HG02798 (cell line): ENCODE data around the gene ATXN1.
"Not testable (repeated sequence)": the region's sequence is repeated elsewhere in the genome, so short reads cannot be mapped to it uniquely, and the experiment has no call there.

ENCODE experiments used
- ATAC-seq: cut with Tn5 transposase; IDR thresholded peaks from one replicate; pipeline ENCODE4 v1.9.1; 2021; ENCODE audit warnings: mild to moderate bottlenecking; ENCODE audit not compliant: unreplicated experiment, poor library complexity

Gene ATXN1

GRCh38 chr6:16412171-16412570, 349.1 kb downstream of the ATXN1 start:
- no peak for ATAC-seq

GRCh38 chr6:16409531-16410441, 351.5 kb downstream of the ATXN1 start:
- ATAC-seq, result peak; percentile 49

DNA sequence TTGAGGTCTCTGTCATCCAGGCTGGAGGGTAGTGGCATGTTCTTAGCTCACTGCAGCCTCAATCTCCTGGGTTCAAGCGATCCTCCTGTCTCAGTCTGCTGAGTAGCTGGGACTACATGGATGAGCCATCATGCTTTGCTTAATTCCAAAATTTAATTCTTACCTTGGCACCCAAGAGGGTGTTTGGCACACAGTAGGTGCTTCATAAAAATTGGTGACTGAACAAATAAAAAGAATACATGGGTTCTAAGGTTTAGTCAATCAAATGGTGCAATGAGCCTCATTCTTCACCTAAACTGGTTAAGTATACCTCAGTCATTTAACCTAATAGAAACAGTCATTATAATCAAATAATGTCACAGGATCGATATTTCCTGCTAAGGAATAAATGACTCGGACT, 352.5 kb downstream of the ATXN1 start:
- no peak for ATAC-seq

GRCh38 chr6:16406966-16407365, 354.3 kb downstream of the ATXN1 start:
- ATAC-seq, result no peak

- ATAC-seq, result not testable (repeated sequence)
Observed at GRCh38 chr6:16406538-16406937, 354.7 kb downstream of the ATXN1 start.

GRCh38 chr6:16405375-16405774, 355.9 kb downstream of the ATXN1 start:
- ATAC-seq, result no peak

DNA sequence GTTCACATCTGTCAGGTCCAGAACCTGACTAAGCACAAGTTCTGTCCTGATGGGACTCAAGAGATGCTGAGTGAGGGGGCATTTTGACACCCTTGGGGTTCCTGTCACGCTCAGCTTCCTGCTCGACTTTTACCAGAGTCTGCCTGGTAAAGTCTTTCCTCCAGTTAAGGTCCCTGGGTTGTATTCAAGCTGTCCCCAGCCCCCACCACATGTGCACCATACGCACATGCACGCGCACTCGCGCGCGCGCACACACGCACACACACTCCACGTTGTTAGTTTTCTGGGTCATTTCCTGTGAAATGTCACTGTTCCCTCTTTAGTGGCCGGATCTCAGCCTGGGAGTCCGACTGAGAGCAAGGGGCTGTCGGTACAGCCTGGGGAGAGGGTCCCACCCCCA, 356.8 kb downstream of the ATXN1 start:
- ATAC-seq, result no peak

GRCh38 chr6:16403831-16404230, 357.4 kb downstream of the ATXN1 start:
- no peak for ATAC-seq

DNA sequence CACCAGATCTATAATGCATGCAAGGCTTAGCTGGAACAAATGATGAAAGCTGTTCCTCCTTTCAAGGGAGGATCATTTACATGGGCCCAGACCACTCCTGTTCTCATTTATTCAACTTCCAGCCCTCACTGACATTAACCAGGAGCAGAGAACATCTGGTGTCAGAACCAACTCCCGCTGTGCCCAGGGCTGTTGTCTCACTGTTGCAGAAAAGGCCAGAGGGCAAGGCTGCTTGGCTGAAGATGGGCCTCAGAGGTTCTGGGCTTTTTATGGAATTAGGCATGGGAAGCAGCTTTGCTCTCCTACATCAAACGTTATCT, 358.7 kb downstream of the ATXN1 start:
- ATAC-seq, result no peak

- ATAC-seq, result no peak
Observed at GRCh38 chr6:16400248-16400760, 361.0 kb downstream of the ATXN1 start.

DNA sequence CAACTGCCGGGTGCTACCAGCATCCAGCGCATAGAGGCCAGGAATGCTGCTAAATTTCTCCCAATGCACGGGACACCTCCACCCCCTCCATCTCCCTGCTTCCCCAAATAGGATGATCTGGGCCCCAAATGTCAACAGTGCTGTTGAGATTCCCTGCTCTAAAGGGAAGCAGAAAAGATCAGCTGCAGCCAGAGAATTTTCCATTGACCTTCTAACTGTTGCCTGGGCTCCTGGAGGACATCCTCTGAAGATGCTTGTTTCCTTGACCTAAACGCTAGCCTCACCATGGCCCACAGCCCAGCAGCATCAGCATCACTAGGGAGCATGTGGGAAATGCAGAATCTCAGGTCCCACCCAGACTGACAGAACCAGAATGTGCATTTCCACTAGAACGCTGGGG, 361.6 kb downstream of the ATXN1 start:
- ATAC-seq, result no peak

GRCh38 chr6:16399158-16399557, 362.1 kb downstream of the ATXN1 start:
- ATAC-seq, result no peak

- no peak for ATAC-seq
Observed at GRCh38 chr6:16398587-16398986, 362.7 kb downstream of the ATXN1 start.

DNA sequence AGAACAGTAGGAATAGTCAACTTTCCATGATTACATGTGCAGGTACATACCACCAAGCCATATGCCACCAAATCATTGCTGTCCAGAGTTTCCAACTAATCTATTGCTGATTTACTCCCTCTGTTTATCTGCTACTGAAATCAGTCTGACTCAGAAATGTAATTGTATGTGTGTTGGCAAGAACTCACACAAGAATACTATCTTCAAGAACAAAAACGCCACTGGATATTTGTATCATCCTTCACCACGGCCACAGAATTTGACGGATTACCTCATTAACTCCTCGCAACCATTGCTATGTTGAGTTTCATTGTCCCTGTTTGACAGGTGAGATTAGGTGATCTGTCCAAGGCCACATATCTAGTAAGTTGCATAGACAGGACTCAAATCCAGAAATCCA, 363.6 kb downstream of the ATXN1 start:
- no peak for ATAC-seq

GRCh38 chr6:16396497-16397319, 364.6 kb downstream of the ATXN1 start:
- no peak for ATAC-seq

DNA sequence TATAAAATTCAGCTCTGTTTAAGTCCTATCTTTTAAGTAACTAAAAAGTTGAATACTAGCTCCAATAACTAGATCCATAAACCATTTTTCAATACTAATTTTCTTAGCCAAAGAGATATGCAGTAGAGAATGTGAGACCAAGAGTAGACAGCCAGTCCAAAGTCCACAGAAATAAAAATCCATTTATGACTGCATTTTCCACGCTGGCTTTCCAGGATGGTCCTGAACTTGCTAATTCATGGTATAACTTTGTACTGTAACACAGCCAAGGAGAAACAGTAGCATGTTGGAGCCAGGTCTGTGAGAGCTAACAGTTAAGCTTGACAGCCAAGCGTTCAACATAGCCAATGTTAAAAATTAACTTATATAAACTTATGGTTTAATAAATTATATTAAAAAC, 366.6 kb downstream of the ATXN1 start:
- ATAC-seq, result no peak

DNA sequence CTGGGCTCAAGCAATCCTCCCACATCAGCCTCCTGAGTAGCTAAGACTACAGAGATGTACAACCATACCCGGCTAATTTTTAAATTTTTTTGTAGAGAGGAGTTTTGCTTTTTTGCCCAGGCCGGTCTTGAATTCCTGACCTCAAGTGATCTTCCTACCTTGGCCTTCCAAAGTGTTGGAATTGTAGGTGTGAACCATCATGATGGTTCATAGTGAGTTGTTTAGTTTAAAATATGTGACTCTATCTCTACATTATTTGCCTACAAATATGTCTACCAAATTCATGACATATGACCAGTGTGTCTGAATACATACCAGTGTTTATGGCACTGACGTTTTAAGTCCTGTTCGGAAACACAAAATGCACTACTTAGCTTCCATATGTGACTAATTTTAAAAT, 367.9 kb downstream of the ATXN1 start:
- ATAC-seq, result no peak

GRCh38 chr6:16392010-16392409, 369.2 kb downstream of the ATXN1 start:
- ATAC-seq, result no peak

DNA sequence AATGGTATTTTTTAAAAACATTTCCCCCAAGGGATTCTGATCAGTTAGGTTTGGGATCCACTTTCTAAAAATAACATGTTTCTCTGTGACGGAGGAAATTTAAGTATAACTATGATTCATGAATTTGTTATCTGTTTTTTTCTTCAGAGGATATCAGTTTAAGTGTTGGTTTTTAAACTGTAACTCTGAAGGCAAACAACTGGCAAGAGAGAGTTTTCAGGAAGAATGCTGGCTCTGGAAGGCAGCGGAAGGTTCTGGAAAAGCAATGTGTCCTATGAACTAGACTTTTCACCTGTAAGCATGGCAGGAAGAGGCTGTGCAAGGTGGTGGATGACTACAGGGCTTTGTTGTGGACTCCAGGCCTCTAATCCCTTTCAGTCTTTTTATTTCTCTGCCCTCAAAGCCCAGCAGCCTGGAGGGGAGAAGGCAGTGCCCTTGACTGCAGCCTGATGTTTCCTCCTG, 369.8 kb downstream of the ATXN1 start:
- ATAC-seq, result no peak

DNA sequence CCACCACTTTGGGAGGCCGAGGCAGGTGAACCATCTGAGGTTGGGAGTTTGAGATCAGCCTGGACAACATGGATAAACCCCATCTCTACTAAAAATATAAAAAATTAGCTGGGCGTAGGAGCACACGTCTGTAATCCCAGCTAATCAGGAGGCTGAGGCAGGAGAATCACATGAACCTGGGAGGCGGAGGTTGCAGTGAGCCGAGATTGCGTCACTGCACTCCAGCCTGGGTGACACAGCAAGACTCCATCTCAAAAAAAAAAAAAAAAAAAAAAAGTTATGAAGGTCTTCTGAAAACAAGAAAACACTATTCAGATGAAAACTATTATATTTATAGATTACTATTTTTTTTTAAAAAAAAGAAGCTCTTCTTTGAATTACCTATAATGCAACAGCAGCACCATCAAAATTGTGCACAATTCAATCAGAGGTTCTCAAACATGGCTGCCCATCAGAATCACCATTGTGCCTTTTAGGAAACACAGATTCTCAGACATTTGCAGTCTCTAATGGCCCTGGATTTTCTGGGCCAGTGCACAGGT, 370.3 kb downstream of the ATXN1 start:
- ATAC-seq, result not testable (repeated sequence)

DNA sequence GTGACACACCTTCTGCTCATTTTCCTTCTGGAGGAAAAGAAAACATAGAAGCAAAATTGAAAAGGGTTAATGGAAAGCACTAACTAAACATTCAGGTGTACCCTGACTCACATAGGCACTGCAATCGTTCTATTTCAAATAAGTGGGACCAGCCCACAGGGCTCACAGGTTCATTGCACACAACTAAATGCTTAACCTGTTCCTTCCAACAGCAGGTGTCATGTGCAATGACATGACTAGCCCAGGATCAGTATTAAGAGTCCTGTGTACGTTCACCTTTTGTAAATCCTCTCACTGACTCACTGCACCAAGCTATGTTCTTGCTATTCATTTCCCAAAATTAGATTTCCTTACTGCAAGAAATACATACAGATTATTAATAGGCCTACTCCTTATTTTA, 371.6 kb downstream of the ATXN1 start:
- no peak for ATAC-seq
